SJSA1 (cell line): ENCODE results near the gene NR2F1-AS1. TPM values are rescaled to one million over a fixed set of nuclear protein-coding genes. Genes with fewer than 3 reads are reported as not detected.
A peak's percentile ranks its signal among the peaks of the same experiment; 100 is the strongest.

Experiments
- DNase-seq, 2 experiments: peaks; one replicate each; pipeline ENCODE4 v3.0.0-alpha.2; 2015 to 2020; ENCODE audit warnings: low spot score in 2 of 2, low read depth in 1 of 2
- H3K27ac ChIP-seq: fragments of 250-450 bp; sonication (Bioruptor Pico); 2 replicates; pipeline ENCODE4 v1.5.1; 2020; ENCODE audit warnings: mild to moderate bottlenecking, moderate library complexity
- H3K27me3 ChIP-seq: fragments of 250-450 bp; sonication (Bioruptor Pico); replicated peaks from 2 replicates; pipeline ENCODE4 v1.5.1; 2020; ENCODE audit warnings: mild to moderate bottlenecking, moderate library complexity
- H3K36me3 ChIP-seq: fragments of 250-450 bp; sonication (Bioruptor Pico); 2 replicates; pipeline ENCODE4 v1.5.1; 2020; ENCODE audit warnings: mild to moderate bottlenecking
- H3K4me1 ChIP-seq: fragments of 250-450 bp; sonication (Bioruptor Pico); replicated peaks from 2 replicates; pipeline ENCODE4 v1.6.1; 2021; ENCODE audit warnings: mild to moderate bottlenecking
- H3K4me3 ChIP-seq: fragments of 250-450 bp; sonication (Bioruptor Pico); 2 replicates; pipeline ENCODE4 v1.5.1; 2020; ENCODE audit warnings: mild to moderate bottlenecking
- H3K9me3 ChIP-seq: fragments of 250-450 bp; sonication (Bioruptor Pico); replicated peaks from 2 replicates; pipeline ENCODE4 v1.5.1; 2020; ENCODE audit warnings: mild to moderate bottlenecking
- total RNA-seq: library from RNA; depleted of rRNA; stranded (reverse); fragments of >200 nt; shearing (Covaris generic); gene quantifications from 2 replicates; pipeline ENCODE4 v1.2.3, GENCODE V29; 2014

The NR2F1-AS1 gene
- total RNA-seq, 1 experiment from 2014 or later: 9.2 TPM

DNA sequence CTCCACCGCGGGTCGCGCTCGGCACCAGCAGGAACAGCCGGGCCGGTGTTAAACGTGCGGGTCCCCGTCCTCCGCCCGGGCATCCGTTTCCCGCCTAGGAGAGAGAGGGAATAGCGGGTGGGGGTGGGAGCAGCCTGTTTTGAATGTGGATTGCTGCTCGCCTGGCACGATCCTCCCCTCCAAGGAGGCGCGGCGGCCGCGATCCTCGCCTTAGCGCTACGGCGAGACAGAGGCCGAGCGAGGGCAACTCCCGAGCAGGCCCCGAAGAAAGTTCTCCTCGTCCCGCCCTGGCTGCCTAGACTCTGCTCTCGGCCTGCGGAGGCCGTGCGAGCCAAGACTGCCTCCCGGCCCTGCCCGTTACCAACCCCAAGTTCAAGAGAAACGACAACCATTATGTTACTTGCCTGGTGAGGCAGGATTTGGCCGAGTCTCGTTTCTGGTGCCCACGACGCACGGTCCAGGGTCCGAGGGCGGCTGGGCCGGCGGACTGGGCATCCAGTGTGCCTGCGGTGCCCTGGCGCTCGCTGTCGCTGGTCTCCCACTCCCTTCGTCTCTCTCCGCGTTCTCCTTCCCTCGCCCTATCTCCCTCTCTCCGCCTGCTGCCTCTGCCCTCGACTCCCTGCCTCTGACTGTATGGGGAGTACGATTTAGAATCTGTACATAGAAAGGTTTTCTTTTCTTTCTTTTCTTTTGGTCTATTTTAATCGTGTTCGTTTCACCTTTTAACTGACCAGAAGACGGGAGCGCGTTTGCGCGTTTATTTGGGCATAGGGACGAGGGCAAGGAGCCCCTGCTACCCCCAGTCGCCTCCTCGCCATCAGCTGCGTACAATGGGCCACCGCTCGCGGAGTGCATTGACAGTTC is 724 bp downstream of the NR2F1-AS1 start:
- Histone ChIP-seq H3K9me3 (no peaks in the 10 kb centered on the region), H3K4me1 (peaks cover 6% of the 10 kb centered on the region), H3K27ac (peak overlapping the region; percentile 38), H3K36me3 (no peaks in the 10 kb centered on the region; the same call in 1 of the 2 replicates), H3K27me3 (no peaks in the 10 kb centered on the region), H3K4me3 (peak overlapping the region; percentile 81)
- DNase-seq: peak in 1 of 2 experiments; percentile 66

DNA sequence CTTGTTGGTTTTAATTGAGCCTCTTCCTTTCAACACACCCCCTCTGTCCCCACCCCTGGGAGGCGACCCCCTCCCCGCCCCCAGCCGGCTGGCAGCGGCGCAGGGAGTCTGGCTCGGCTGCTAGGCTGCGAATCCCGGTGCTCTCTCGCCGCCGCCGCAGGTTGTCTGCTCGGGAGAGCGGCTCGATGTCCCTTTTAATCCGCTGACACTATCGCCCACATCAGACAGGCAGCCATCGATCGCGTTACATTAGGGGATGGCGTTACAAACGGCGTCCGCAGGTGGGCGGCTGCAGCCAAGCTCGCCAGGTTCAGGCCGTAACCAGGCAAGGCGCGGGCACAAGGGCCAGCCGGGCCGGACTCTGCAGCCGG is 1.3 kb downstream of the NR2F1-AS1 start:
- Histone ChIP-seq H3K27ac (peak overlapping the region; percentile 38), H3K4me3 (peak overlapping the region; percentile 81), H3K4me1 (peaks cover 6% of the 10 kb centered on the region), H3K27me3 (no peaks in the 10 kb centered on the region), H3K9me3 (no peaks in the 10 kb centered on the region), H3K36me3 (no peaks in the 10 kb centered on the region; the same call in 1 of the 2 replicates)
- no peak for DNase-seq

DNA sequence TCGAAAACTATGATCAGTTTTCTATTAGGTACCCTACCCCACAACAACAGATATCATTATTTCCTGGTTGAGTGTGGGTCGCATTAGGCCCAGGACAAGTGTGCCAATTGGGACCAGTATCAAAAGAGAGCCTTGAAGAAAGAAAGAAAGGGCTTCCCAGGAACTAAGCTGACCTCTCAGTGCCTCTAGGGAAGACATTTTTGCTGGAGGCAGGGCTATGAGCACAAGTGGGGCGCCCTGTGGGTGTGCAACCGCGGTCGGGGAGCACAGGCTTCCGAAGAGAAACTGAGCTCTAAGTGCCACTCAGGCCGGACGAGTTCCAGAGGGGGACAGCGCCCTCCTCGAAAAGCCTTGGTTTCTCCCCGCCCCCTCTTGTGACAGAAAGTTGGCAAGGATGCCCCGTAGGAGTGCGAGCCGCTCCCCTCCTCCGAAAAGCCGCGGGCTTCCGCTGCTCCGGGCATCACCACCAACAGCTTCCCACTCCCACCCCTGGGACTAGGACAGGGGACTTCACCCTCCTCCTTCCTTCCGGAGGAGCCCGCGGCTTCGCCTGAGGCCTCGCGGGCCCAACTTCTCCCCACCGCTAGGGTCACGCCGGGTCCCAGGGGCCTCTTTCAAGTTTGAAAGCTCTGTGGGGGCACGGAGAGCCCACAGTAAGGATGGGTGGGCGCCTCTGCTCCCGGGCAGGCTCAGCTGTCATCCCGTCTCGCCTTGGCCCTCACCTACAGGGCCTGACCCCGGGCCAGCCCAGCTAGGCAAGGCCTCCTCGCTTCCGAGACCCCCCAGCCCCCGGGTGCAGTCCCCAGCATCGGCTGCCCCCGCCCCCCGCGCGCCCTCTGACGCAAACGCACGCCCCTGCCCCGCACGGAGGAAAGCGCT is 2.0 kb downstream of the NR2F1-AS1 start:
- H3K27me3 ChIP-seq: no peaks in the 10 kb centered on the region

DNA sequence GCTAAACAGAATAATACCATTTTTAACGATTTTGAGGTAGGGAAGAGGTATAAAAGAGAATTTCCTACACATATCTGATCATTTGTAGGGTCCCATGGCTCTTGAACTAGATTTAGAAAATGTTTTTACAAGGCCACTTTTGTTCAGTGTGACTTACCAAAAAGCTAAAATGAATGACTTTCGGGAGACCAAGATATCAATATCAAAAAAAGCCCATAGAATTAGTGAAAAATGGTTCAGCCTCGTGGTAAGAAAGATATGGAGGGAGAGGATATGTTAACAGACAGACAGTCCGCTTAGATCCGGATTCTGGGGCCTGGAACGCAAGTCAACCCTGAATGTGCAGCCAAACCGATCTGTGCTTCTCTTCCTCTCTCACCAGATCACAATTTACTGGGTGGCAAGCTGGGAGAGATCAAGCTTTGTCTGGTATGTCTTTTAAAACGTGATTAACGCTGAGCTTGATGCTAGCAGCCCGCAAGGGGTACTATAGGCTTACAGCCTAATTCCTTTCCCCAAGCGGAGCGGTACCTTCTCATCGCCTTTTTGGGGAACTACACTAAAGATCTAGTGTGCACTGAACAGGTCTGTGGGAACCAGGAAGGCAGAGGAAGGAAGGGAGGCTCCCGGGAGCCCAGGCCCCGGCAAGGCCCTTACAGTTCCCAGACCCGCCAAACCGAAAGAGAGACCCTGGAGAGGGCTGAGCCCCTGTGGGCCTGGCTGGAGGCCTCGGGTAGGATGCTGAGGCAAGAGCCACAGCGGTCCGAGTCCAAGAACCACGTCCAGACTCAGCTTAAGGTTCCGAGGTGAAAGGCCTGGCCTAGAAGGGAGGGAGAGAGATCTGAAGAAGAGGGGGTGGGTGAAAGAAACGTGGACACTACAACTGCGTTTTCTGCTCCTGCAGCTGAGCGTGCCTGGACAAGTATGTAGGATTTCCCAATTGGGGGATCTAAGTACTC is 2.9 kb downstream of the NR2F1-AS1 start:
- H3K27ac ChIP-seq: no peak overlapping the region
- peaks cover 6% of the 10 kb centered on the region for H3K4me1 ChIP-seq
- H3K4me3 ChIP-seq: no peak overlapping the region
- H3K9me3 ChIP-seq: no peaks in the 10 kb centered on the region
- no peaks in the 10 kb centered on the region for H3K27me3 ChIP-seq
- no peak for DNase-seq
- no peaks in the 10 kb centered on the region for H3K36me3 ChIP-seq

More for the DNA sequence above, 2.0 kb downstream of the NR2F1-AS1 start:
- Histone ChIP-seq H3K4me1 (peaks cover 6% of the 10 kb centered on the region), H3K4me3 (peak overlapping the region; percentile 81), H3K9me3 (no peaks in the 10 kb centered on the region), H3K36me3 (no peaks in the 10 kb centered on the region; the same call in 1 of the 2 replicates), H3K27ac (peak overlapping the region; percentile 23; the same call in 1 of the 2 replicates)
- peak; percentile 58 to 71 for DNase-seq

GRCh38 chr5:93576994-93577853 is 3.8 kb downstream of the NR2F1-AS1 start:
- H3K27me3 ChIP-seq: no peaks in the 10 kb centered on the region
- H3K36me3 ChIP-seq: no peaks in the 10 kb centered on the region
- H3K4me3 ChIP-seq: no peak overlapping the region
- no peak overlapping the region for H3K27ac ChIP-seq
- DNase-seq: no peak
- no peaks in the 10 kb centered on the region for H3K9me3 ChIP-seq
- peaks cover 6% of the 10 kb centered on the region for H3K4me1 ChIP-seq

DNA sequence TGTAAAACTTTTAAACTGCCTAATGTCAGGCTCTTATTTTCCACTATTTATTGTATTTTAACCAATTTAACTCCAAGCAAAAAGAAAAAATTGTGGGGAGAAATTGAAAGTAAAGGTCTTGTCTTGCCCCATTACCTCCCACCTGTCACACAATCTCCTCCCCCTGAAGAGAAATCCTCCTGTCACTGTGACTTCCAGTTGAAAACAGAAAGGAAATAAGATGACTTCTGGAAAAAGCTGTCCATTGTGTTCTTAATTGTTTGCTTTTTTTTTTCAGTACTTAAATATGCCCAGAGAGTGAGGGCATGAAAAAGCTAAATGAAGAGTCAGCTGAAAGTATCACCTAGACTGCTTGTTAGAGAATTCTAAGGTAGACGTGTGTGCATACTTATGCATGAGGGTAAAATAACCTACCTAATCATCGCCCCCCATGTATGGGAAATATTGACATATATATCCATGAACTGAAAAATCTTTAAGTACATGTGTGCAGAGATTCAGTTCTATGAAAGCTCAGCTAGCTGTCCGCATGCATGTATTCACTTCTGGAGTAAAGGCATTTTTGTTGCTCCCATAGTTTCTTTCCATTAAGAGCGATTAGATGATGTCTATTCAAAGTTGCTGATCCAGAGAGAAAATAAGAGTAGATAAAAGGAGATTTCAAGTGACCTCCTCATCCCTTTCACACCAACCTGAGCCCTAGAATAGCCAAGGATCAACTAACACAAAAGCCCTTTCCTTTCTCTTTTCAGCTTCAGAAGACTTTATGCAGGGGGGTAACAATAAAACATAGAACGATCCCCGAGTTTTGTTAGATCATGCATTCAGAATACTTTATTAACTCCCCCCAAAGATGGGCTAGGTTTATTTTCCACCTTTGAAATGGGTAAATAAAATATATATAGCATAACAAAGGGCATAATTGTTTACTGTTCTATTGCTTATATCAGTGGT is 5.3 kb downstream of the NR2F1-AS1 start:
- peaks cover 6% of the 10 kb centered on the region for H3K4me1 ChIP-seq
- H3K9me3 ChIP-seq: no peaks in the 10 kb centered on the region
- H3K27ac ChIP-seq: no peak overlapping the region
- DNase-seq: no peak
- no peaks in the 10 kb centered on the region for H3K36me3 ChIP-seq
- no peaks in the 10 kb centered on the region for H3K27me3 ChIP-seq
- no peak overlapping the region for H3K4me3 ChIP-seq

DNA sequence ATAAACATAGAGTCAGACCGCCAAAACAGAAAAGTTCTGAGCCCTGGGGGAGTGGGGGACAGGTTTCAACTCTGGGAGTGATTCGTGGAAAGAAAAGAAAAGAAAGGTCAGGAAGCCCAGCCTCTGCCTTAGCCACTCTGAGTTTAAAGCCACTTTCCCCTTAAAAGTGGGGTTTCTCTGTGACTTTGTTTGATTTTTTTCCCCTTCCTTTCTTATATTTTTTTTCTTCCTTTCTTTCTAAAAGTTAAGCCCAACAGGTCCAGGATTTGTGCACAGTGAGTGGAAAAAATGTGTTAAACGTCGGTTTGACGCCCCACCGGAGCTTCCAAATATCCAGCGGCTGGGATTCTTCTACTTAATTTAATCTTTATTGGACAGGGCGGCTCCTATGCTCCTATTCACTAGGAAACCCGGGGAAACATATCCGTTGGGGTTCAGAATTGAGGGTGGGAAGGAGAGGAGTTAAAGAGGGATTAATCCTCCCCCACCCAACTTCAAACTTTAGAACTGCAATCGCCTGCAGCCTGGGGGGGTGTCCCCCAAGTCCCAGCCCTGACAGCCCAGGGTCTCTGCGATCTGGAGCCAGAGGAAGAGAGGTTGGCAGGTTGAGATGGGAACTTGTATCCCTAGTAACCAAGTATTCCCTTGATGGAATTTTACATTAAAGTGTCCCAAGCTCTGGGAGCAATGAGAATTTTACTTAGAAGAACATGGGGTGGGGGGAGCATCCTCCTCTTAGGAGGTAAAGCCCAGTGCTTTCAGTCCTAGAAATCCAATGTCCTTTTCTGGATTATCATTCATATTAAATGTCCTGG is 6.3 kb downstream of the NR2F1-AS1 start:
- no peaks in the 10 kb centered on the region for H3K36me3 ChIP-seq
- H3K9me3 ChIP-seq: no peaks in the 10 kb centered on the region
- no peak overlapping the region for H3K27ac ChIP-seq
- H3K27me3 ChIP-seq: no peaks in the 10 kb centered on the region
- peaks cover 6% of the 10 kb centered on the region for H3K4me1 ChIP-seq
- H3K4me3 ChIP-seq: no peak overlapping the region
- no peak for DNase-seq

GRCh38 chr5:93573354-93574351 is 7.4 kb downstream of the NR2F1-AS1 start:
- Histone ChIP-seq H3K36me3 (no peaks in the 10 kb centered on the region), H3K9me3 (no peaks in the 10 kb centered on the region), H3K27ac (no peak overlapping the region), H3K4me1 (no peaks in the 10 kb centered on the region), H3K4me3 (no peak overlapping the region), H3K27me3 (no peaks in the 10 kb centered on the region)
- DNase-seq: no peak

- H3K4me1 ChIP-seq: no peaks in the 10 kb centered on the region
- no peaks in the 10 kb centered on the region for H3K9me3 ChIP-seq
- no peaks in the 10 kb centered on the region for H3K36me3 ChIP-seq
- H3K4me3 ChIP-seq: no peak overlapping the region
- no peak for DNase-seq
- no peak overlapping the region for H3K27ac ChIP-seq
- no peaks in the 10 kb centered on the region for H3K27me3 ChIP-seq
Measured at GRCh38 chr5:93572608-93573353, 8.2 kb downstream of the NR2F1-AS1 start.
